ENCODE results near the gene NDOR1.

DNA sequence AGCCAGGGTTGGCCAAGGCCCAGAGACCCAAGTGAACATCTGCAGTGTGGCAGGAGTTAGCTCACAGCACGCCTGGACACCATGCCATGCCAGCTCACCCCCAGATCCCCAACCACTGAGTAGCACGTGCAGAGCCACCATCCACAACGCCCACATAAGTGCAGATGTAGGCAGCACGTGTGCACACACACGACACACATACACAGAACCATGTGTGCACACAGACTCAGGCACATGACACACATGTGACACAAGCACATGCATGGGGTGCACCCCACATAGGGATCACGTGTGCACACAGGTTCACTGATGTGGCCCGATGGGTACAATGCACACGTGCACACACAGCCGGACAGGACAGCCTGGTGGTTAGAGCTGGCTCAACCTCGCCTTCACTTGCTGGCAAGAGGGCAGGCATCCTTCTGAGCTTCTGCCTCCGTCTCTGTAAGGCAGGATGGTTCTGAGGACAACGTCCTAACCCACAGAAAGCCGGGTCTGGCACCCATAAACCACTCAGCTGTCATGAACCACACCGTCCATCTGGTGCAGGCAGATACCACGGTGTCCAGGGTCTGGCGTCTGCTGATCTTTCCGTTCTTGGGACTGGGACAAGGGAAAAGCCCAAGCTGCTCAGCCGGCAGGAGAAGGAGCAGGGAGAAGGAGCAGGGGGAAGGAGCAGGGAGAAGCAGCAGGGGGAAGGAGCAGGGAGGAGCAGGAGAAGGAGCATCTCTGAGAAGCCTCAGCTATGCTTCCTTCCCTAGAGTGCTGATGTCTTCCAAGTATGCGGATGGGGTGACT, 47.7 kb upstream of the NDOR1 start:
- TF ChIP-seq, protein P1, sequence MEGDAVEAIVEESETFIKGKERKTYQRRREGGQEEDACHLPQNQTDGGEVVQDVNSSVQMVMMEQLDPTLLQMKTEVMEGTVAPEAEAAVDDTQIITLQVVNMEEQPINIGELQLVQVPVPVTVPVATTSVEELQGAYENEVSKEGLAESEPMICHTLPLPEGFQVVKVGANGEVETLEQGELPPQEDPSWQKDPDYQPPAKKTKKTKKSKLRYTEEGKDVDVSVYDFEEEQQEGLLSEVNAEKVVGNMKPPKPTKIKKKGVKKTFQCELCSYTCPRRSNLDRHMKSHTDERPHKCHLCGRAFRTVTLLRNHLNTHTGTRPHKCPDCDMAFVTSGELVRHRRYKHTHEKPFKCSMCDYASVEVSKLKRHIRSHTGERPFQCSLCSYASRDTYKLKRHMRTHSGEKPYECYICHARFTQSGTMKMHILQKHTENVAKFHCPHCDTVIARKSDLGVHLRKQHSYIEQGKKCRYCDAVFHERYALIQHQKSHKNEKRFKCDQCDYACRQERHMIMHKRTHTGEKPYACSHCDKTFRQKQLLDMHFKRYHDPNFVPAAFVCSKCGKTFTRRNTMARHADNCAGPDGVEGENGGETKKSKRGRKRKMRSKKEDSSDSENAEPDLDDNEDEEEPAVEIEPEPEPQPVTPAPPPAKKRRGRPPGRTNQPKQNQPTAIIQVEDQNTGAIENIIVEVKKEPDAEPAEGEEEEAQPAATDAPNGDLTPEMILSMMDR (IDR thresholded peaks at IDR 0.05; ENCODE audit: insufficient read depth, low read length, poor library complexity, severe bottlenecking) = no peak
- TF ChIP-seq EZH2phosphoT487 (conservative IDR thresholded peaks at IDR 0.05; ENCODE audit: low read length) = no peak

Measured in SU-DHL-6 (cell line).